Measurements from ENCODE around the gene ERICH2. TPM values are rescaled to one million over a fixed set of nuclear protein-coding genes. Genes with fewer than 3 reads are reported as not detected.
"Not testable (repeated sequence)": the region's sequence is repeated elsewhere in the genome, so short reads cannot be mapped to it uniquely, and the experiment has no call there.

Gene ERICH2
- total RNA-seq, 1 donor from 2014 or later: not detected

- no peak for TF ChIP-seq CTCF (conservative IDR thresholded peaks at IDR 0.05; ENCODE audit: low read depth, low read length)
- H3K4me3 ChIP-seq (ENCODE audit: low read depth, low read length): no peak overlapping the region
- DNase-seq (ENCODE audit: low read depth): no peak
Measured at GRCh38 chr2:170743530-170744239, 26.5 kb upstream of the ERICH2 start.

- TF ChIP-seq CTCF (conservative IDR thresholded peaks at IDR 0.05; ENCODE audit: low read depth, low read length): no peak
- H3K4me3 ChIP-seq (ENCODE audit: low read depth, low read length): no peak overlapping the region
- no peak for DNase-seq (ENCODE audit: low read depth)
Measured at GRCh38 chr2:170744248-170745002, 25.8 kb upstream of the ERICH2 start.

- no peak overlapping the region for H3K4me3 ChIP-seq (ENCODE audit: low read depth, low read length)
- DNase-seq (ENCODE audit: low read depth): no peak
- no peak for TF ChIP-seq CTCF (conservative IDR thresholded peaks at IDR 0.05; ENCODE audit: low read depth, low read length)
Measured at GRCh38 chr2:170745305-170745704, 24.9 kb upstream of the ERICH2 start.

- no peak overlapping the region for H3K4me3 ChIP-seq (ENCODE audit: low read depth, low read length)
- no peak for TF ChIP-seq CTCF (conservative IDR thresholded peaks at IDR 0.05; ENCODE audit: low read depth, low read length)
- DNase-seq (ENCODE audit: low read depth): no peak
Measured at GRCh38 chr2:170747921-170748320, 22.3 kb upstream of the ERICH2 start.

GRCh38 chr2:170751555-170751954 is 18.6 kb upstream of the ERICH2 start:
- H3K4me3 ChIP-seq (ENCODE audit: low read depth, low read length); DNase-seq (ENCODE audit: low read depth): not testable (repeated sequence)

GRCh38 chr2:170761572-170761971 is 8.6 kb upstream of the ERICH2 start:
- H3K4me3 ChIP-seq (ENCODE audit: low read depth, low read length): no peak overlapping the region
- TF ChIP-seq CTCF (conservative IDR thresholded peaks at IDR 0.05; ENCODE audit: low read depth, low read length): no peak

GRCh38 chr2:170762760-170763159 is 7.4 kb upstream of the ERICH2 start:
- TF ChIP-seq CTCF (conservative IDR thresholded peaks at IDR 0.05; ENCODE audit: low read depth, low read length): no peak
- H3K4me3 ChIP-seq (ENCODE audit: low read depth, low read length): no peak overlapping the region
- DNase-seq (ENCODE audit: low read depth): no peak

More at GRCh38 chr2:170761572-170761971, 8.6 kb upstream of the ERICH2 start:
- DNase-seq (ENCODE audit: low read depth): no peak

Data from epithelial cell of proximal tubule (primary cell).